ENCODE results near the gene AGL.
"Not testable (repeated sequence)": the region's sequence is repeated elsewhere in the genome, so short reads cannot be mapped to it uniquely, and the experiment has no call there.

Gene AGL

GRCh38 chr1:99849744-99850458 is at the start of gene AGL:
TSS of gene AGL (plus strand) at chr1:99850361. CDS start at chr1:99851043, 682 bp downstream.
- peak; percentile 70 for DNase-seq (ENCODE audit: low read depth, low spot score)

DNA sequence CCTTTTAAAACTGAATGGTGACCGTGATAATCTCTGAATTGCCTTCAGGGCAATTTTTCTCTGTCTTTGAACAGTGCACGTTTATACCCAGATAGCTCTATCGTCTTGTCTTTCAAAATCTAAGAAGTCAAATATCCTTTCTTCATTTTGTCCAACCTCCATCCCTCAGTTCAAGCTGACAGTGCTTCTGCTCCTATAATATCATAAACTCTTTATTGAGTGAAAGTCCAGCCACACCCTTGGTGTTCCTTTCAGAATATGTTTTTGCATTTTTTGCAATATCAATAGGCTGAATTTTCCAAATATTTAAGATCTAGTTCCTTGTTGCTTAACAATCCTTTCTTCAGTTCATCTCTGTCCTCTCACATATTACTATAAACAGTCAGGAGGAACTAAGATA is 48.6 kb upstream of the AGL start:
- DNase-seq (ENCODE audit: low read depth, low spot score): no peak

- no peak for DNase-seq (ENCODE audit: low read depth, low spot score)
These were observed 43.3 kb upstream of the AGL start for GRCh38 chr1:99806882-99807281.

DNA sequence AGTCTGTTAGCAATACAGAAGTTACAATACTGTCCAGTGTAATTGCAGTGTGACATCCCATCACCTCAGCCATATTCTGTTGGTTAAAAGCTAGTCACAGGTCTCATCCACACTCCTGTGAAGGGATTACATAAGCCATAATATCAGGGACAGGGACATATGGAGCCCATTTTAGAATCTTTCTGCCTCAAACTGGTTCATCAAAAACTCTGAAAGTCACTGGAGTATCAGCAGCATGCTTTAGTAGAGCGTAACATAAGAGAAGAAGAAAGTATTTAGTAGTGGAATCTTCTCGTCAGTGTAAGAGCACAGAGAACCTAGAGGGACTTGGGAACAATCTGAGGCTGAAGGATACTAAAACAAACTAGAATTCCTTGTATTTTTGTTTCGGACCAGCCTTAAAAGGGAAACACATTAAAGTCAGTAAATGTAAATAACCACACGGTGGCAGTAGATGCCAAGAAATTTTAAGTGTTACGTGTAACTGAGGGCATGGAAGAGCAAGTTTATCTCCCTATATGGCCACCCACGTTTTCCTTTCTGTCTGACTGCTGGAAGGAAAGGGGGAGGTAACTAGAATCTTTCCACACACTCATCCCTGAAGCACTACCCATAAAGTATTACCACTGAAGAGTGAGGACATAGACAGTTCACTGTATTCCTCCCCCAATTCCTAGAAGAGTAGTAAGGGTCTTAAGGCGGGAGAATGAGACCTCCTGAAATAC is 41.6 kb upstream of the AGL start:
- no peak for DNase-seq (ENCODE audit: low read depth, low spot score)

GRCh38 chr1:99811075-99811474 is 39.1 kb upstream of the AGL start:
- DNase-seq (ENCODE audit: low read depth, low spot score): no peak

DNA sequence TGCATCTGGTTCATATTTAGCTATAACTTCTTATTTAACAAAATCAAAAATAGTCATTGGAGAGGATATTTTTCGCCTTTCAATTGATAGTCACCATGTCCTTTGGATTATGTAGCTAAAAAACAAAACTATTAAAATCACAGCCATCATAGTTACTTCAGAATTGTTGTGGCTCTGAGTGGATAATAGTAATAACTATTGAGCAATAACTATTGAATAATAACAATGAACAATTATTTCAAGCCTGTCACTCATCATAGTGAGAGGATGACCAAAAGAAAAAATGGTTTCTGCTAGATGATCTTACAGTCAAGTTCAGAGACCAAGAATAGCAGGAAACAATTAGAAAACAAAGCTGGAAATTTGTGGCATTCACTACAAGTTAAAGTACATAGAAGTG is 38.4 kb upstream of the AGL start:
- DNase-seq (ENCODE audit: low read depth, low spot score): no peak

- DNase-seq (ENCODE audit: low read depth, low spot score): no peak
These were observed 35.7 kb upstream of the AGL start for GRCh38 chr1:99814373-99814900.

DNA sequence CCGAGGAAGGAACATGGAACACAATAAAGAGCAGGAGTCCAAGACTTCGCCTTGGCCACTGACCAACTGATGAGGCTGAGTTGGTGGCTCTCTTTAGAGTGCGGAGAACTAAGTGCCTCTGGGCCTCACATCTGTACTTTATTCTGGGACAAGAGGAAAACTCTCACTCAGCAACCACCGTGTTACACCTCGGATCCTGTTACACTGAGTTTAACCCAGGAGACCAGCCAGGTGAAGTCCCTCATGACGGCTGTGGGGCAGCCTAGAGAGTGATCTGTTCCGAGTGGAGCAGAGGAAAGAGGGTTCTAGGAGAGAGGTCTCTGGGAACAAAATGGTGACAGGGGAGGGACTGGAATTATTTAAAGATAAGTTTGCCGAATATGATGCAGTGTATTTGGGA is 33.5 kb upstream of the AGL start:
- no peak for DNase-seq (ENCODE audit: low read depth, low spot score)

GRCh38 chr1:99818063-99818699 is 32.0 kb upstream of the AGL start:
- no peak for DNase-seq (ENCODE audit: low read depth, low spot score)

DNA sequence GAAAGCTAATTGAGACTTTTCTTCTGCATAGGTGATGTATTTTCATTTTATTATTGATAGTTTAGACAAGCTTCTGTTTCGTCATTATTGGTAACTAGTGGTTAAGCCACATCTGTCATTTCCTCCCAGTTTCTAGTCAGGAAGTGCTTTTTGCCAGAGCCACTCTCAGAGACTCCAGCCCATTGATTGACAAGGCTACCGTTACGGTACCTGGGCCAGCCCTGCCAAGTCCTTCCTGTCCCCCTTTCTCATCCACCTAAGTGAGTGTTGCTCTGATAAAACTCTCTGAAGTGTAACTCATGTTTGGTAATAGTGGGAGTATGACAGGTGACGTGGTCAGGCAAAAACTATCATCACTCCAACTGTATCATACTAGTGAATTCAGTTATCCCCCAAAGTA is 29.6 kb upstream of the AGL start:
- no peak for DNase-seq (ENCODE audit: low read depth, low spot score)

- no peak for DNase-seq (ENCODE audit: low read depth, low spot score)
These were observed 25.1 kb upstream of the AGL start for GRCh38 chr1:99825098-99825497.

GRCh38 chr1:99825702-99826101 is 24.5 kb upstream of the AGL start:
- no peak for DNase-seq (ENCODE audit: low read depth, low spot score)

DNA sequence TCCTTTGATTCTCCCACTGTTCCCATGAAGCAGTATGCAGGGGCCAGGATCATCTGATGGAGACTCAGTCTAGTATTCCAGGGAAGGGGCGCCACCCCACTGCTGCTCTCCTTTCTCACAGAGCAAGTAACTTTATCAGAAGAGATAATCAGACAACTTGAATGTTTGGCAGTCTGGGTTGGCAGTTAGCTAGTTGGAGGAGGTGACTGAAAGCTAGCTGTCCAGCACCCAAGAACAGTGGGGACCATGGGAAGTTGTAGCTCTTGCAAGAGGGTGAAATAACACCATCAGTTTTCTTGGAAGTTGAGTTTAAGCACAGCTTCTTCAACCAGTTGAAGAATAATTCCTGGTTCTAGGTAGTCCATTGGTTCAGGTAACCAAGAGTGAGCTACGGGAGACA is 22.2 kb upstream of the AGL start:
- DNase-seq (ENCODE audit: low read depth, low spot score): no peak

- DNase-seq (ENCODE audit: low read depth, low spot score): no peak
These were observed 20.9 kb upstream of the AGL start for GRCh38 chr1:99829269-99829668.

GRCh38 chr1:99833911-99834310 is 16.2 kb upstream of the AGL start:
- DNase-seq (ENCODE audit: low read depth, low spot score): not testable (repeated sequence)

- not testable (repeated sequence) for DNase-seq (ENCODE audit: low read depth, low spot score)
These were observed 13.7 kb upstream of the AGL start for GRCh38 chr1:99836171-99837103.

GRCh38 chr1:99840353-99840752 is 9.8 kb upstream of the AGL start:
- DNase-seq (ENCODE audit: low read depth, low spot score): not testable (repeated sequence)

- DNase-seq (ENCODE audit: low read depth, low spot score): no peak
These were observed 6.4 kb upstream of the AGL start for GRCh38 chr1:99843760-99844159.

DNA sequence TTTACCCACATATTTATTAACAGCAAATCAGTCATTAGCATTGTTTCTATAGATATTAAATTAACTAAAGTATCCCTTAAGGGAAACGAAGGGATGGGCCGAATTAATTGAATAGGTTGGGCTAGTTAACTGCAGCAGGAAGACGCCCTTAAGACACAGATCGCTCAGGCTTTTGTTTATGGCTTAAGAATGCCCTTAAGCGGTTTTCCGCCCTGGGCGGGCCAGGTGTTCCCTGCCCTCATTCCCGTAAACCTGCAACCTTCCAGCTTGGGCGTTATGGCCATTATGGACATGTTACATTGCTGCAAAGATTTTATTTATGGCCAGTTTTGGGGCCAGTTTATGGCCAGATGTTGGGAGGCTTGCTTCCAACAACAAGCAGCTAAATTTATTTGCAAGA is 5.0 kb upstream of the AGL start:
- not testable (repeated sequence) for DNase-seq (ENCODE audit: low read depth, low spot score)

DNA sequence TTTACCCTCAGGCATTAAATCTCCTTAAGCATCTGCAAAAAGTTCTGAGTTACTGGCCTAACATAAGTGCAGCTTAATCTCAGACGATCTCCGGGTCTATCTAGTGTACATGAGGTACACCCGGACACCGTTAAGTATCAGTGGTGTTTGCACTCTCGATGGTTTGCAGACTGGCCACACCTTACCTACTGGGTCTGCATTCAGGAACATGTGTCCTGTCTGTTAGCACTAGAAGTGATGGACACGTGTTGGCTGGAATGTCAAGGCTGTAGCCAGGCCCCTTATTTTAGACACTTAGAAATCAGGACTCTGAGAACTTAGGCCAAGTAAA is 783 bp upstream of the AGL start:
- DNase-seq (ENCODE audit: low read depth, low spot score): no peak

DNA sequence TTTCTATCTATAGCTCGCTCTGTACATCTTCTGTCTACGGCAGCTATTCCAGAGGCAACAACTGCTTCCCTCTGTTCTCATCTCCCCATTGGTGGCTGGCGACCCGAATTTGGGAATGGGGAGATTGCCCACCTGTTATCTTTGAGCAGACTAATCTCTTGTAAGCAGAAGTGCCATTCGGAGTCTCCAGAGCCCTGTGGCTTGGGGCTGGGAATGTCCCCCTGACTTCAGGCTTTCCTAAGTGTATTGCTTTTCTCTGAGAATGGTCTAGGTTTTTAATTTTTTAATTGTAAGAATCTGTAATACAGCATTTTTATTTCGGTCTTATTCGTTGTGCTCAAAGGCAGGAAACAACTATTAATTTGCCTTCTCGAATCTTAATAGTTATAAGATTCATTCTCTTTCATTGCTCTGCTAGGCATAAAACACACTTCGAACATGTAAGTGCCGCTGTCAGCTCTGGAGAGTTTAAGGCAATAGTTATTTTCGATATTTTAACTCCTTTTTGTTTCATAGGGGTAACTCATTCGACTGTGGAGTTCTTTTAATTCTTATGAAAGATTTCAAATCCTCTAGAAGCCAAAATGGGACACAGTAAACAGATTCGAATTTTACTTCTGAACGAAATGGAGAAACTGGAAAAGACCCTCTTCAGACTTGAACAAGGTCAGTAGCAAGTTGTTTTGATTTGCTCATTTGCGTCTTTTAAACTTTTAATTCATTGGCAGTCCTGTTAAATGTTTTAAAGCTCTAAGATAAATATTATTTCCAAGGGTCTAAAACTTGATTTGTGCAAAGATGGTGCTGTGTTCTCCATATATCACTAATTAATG is 514 bp downstream of the AGL start:
- DNase-seq (ENCODE audit: low read depth, low spot score): no peak

Data from activated naive CD8-positive, alpha-beta T cell treated with anti-CD3 and anti-CD28 coated beads, Interleukin-2, amount 50 U/mL, for 16 hours (primary cell).